Mesendoderm (in vitro differentiated cells): ENCODE results near the gene EVL.
A peak's percentile ranks its signal among the peaks of the same experiment; 100 is the strongest.
"Not testable (repeated sequence)": the region's sequence is repeated elsewhere in the genome, so short reads cannot be mapped to it uniquely, and the experiment has no call there.

Experiments
- DNase-seq: peaks from one replicate; pipeline ENCODE4 v3.0.0; 2013
- H2AK5ac ChIP-seq: 2 replicates; pipeline ENCODE4 v1.6.1; 2013; ENCODE audit warnings: low read length, inconsistent platforms
- H2BK120ac ChIP-seq: 2 replicates; pipeline ENCODE4 v1.6.1; 2013; ENCODE audit warnings: low read depth, mild to moderate bottlenecking, low read length, moderate library complexity, mixed read lengths
- H2BK15ac ChIP-seq: replicated peaks from 2 replicates; pipeline ENCODE4 v1.6.1; 2013; ENCODE audit warnings: low read depth, mild to moderate bottlenecking, moderate library complexity
- H2BK5ac ChIP-seq: 2 replicates; pipeline ENCODE4 v1.6.1; 2013; ENCODE audit warnings: low read length, inconsistent platforms
- H3K18ac ChIP-seq: 2 replicates; pipeline ENCODE4 v1.6.1; 2013; ENCODE audit warnings: mild to moderate bottlenecking, low read length, mixed read lengths
- H3K23ac ChIP-seq: one replicate; pipeline ENCODE4 v1.6.1; 2013; ENCODE audit warnings: low read length
- H3K27ac ChIP-seq: 2 replicates; pipeline ENCODE4 v1.5.1; 2013; ENCODE audit warnings: low read depth, mild to moderate bottlenecking, inconsistent platforms, low read length, moderate library complexity
- H3K27me3 ChIP-seq: 2 replicates; pipeline ENCODE4 v1.6.1; 2013; ENCODE audit warnings: low read length, control low read depth, mild to moderate bottlenecking, inconsistent platforms; ENCODE audit not compliant: insufficient read depth, poor library complexity
- H3K36me3 ChIP-seq: 2 replicates; pipeline ENCODE4 v1.6.1; 2013; ENCODE audit warnings: low read length, inconsistent platforms; ENCODE audit not compliant: control insufficient read depth, insufficient read depth
- H3K4ac ChIP-seq: one replicate; pipeline ENCODE4 v1.6.1; 2013; ENCODE audit warnings: low read depth, mild to moderate bottlenecking, low read length, moderate library complexity
- H3K4me1 ChIP-seq: 2 replicates; pipeline ENCODE4 v1.6.1; 2013; ENCODE audit warnings: low read depth, low read length, inconsistent platforms; ENCODE audit not compliant: control insufficient read depth
- H3K4me2 ChIP-seq: 2 replicates; pipeline ENCODE4 v1.6.1; 2013; ENCODE audit warnings: low read length
- H3K4me3 ChIP-seq: 2 replicates; pipeline ENCODE4 v1.5.1; 2013; ENCODE audit warnings: mild to moderate bottlenecking, low read length
- H3K56ac ChIP-seq: one replicate; pipeline ENCODE4 v1.6.1; 2013; ENCODE audit warnings: low read length
- H3K79me1 ChIP-seq: 2 replicates; pipeline ENCODE4 v1.6.1; 2013; ENCODE audit warnings: low read length, inconsistent platforms
- H3K79me2 ChIP-seq: 2 replicates; pipeline ENCODE4 v1.6.1; 2013; ENCODE audit warnings: mild to moderate bottlenecking, low read length; ENCODE audit not compliant: control insufficient read depth, insufficient read depth
- H3K9ac ChIP-seq: 2 replicates; pipeline ENCODE4 v1.6.1; 2013; ENCODE audit warnings: low read length, inconsistent platforms
- H4K5ac ChIP-seq: one replicate; pipeline ENCODE4 v1.6.1; 2013; ENCODE audit warnings: low read length
- H4K8ac ChIP-seq: one replicate; pipeline ENCODE4 v1.6.1; 2013; ENCODE audit warnings: low read depth, mild to moderate bottlenecking, control low read depth, low read length, moderate library complexity
- WGBS: extraction: QIAGEN DNeasy Blood & Tissue Kit; methylation state at CpG from one replicate; pipeline ENCODE4 v1.1.7; 2013; ENCODE audit warnings: low lambda C conversion rate, missing lambda C conversion rate; ENCODE audit not compliant: insufficient coverage; ENCODE audit errors: extremely low coverage; 5-methylcytosine and 5-hydroxymethylcytosine counted together

EVL gene

GRCh38 chr14:100063314-100063941, 1.8 kb upstream of the EVL start:
- Histone ChIP-seq H3K27me3 (peaks cover 1% of the 10 kb centered on the region), H2BK5ac (no peak overlapping the region), H3K4me2 (no peak overlapping the region), H3K56ac (no peak overlapping the region), H2BK15ac (no peak overlapping the region), H3K4me1 (peaks cover 5% of the 10 kb centered on the region), H4K8ac (no peak overlapping the region), H3K4me3 (no peak overlapping the region), H3K4ac (no peak overlapping the region), H3K9ac (no peak overlapping the region), H2BK120ac (no peak overlapping the region), H3K23ac (no peak overlapping the region), H2AK5ac (no peak overlapping the region), H3K27ac (no peak overlapping the region), H3K36me3 (no peaks in the 10 kb centered on the region), H3K79me1 (peaks cover 3% of the 10 kb centered on the region), H3K79me2 (no peaks in the 10 kb centered on the region), H3K18ac (no peak overlapping the region), H4K5ac (no peak overlapping the region)
- WGBS, result no CpG with 5 or more reads among the region's 6 CpGs
- no peak for DNase-seq

- not testable (repeated sequence) for H3K4me2 ChIP-seq, H3K9ac ChIP-seq, H3K23ac ChIP-seq, H3K36me3 ChIP-seq, H4K8ac ChIP-seq, H2BK5ac ChIP-seq, H3K79me1 ChIP-seq, DNase-seq, H3K4ac ChIP-seq, H3K18ac ChIP-seq, H2BK15ac ChIP-seq, H3K4me3 ChIP-seq, H3K56ac ChIP-seq, H4K5ac ChIP-seq, H2AK5ac ChIP-seq, H3K27ac ChIP-seq, H3K27me3 ChIP-seq, H2BK120ac ChIP-seq, H3K79me2 ChIP-seq
- peaks cover 13% of the 10 kb centered on the region for H3K4me1 ChIP-seq
- no CpG with 5 or more reads among the region's 12 CpGs for WGBS
Measured at GRCh38 chr14:100064335-100065092, 708 bp upstream of the EVL start.

GRCh38 chr14:100065942-100066574, 836 bp downstream of the EVL start:
- no peak overlapping the region for H3K56ac ChIP-seq
- no peak overlapping the region for H3K18ac ChIP-seq
- no CpG with 5 or more reads among the region's 10 CpGs for WGBS
- no peak overlapping the region for H3K23ac ChIP-seq
- H3K4me3 ChIP-seq, result no peak overlapping the region
- H3K79me1 ChIP-seq, result peaks cover 3% of the 10 kb centered on the region
- H4K5ac ChIP-seq, result no peak overlapping the region
- H3K27ac ChIP-seq, result no peak overlapping the region
- H2BK15ac ChIP-seq, result no peak overlapping the region
- H3K4ac ChIP-seq, result no peak overlapping the region
- no peaks in the 10 kb centered on the region for H3K79me2 ChIP-seq
- H2BK5ac ChIP-seq, result no peak overlapping the region
- H3K9ac ChIP-seq, result no peak overlapping the region
- H2BK120ac ChIP-seq, result no peak overlapping the region
- H3K4me2 ChIP-seq, result no peak overlapping the region
- no peak for DNase-seq
- no peak overlapping the region for H4K8ac ChIP-seq
- H2AK5ac ChIP-seq, result no peak overlapping the region
- H3K4me1 ChIP-seq, result peaks cover 13% of the 10 kb centered on the region
- no peaks in the 10 kb centered on the region for H3K36me3 ChIP-seq
- no peaks in the 10 kb centered on the region for H3K27me3 ChIP-seq

- Histone ChIP-seq H3K27ac (no peak overlapping the region), H3K18ac (no peak overlapping the region), H3K4me1 (peaks cover 13% of the 10 kb centered on the region), H2BK120ac (no peak overlapping the region), H3K4me3 (no peak overlapping the region), H4K5ac (no peak overlapping the region), H3K79me2 (no peaks in the 10 kb centered on the region), H3K9ac (no peak overlapping the region), H3K56ac (no peak overlapping the region), H3K79me1 (peaks cover 3% of the 10 kb centered on the region), H2AK5ac (no peak overlapping the region), H4K8ac (no peak overlapping the region), H3K4me2 (no peak overlapping the region), H3K23ac (no peak overlapping the region), H3K27me3 (no peaks in the 10 kb centered on the region), H2BK5ac (no peak overlapping the region), H3K4ac (no peak overlapping the region), H2BK15ac (no peak overlapping the region), H3K36me3 (no peaks in the 10 kb centered on the region)
- no CpG with 5 or more reads among the region's 10 CpGs for WGBS
- no peak for DNase-seq
Measured at GRCh38 chr14:100066962-100067361, 1.7 kb downstream of the EVL start.

GRCh38 chr14:100067481-100067880, 2.3 kb downstream of the EVL start:
- no peak overlapping the region for H3K4me2 ChIP-seq
- no peak for DNase-seq
- H3K56ac ChIP-seq, result peak overlapping the region; percentile 17
- no peak overlapping the region for H2AK5ac ChIP-seq
- H3K27me3 ChIP-seq, result no peaks in the 10 kb centered on the region
- no peak overlapping the region for H3K23ac ChIP-seq
- no peak overlapping the region for H4K5ac ChIP-seq
- H2BK15ac ChIP-seq, result no peak overlapping the region
- no peak overlapping the region for H4K8ac ChIP-seq
- no peak overlapping the region for H2BK5ac ChIP-seq
- WGBS, result no CpG with 5 or more reads among the region's 6 CpGs
- no peak overlapping the region for H3K27ac ChIP-seq
- H3K36me3 ChIP-seq, result no peaks in the 10 kb centered on the region
- no peaks in the 10 kb centered on the region for H3K79me2 ChIP-seq
- H2BK120ac ChIP-seq, result no peak overlapping the region
- no peak overlapping the region for H3K18ac ChIP-seq
- no peak overlapping the region for H3K4ac ChIP-seq
- peaks cover 3% of the 10 kb centered on the region for H3K79me1 ChIP-seq
- H3K4me1 ChIP-seq, result peaks cover 13% of the 10 kb centered on the region
- H3K9ac ChIP-seq, result no peak overlapping the region
- H3K4me3 ChIP-seq, result no peak overlapping the region
